UCSD-AML1 (cell line): ENCODE measurements around the gene HOXD1.

ENCODE experiments used
- DNase-seq: peaks from one replicate; lab custom pipeline; 2025; ENCODE audit not compliant: unreplicated experiment; lab: John Stamatoyannopoulos, UW

The HOXD1 gene

GRCh38 chr2:176178757-176179295 lies 9.6 kb upstream of the HOXD1 start:
- DNase-seq: no peak

- no peak for DNase-seq
These were observed 6.9 kb upstream of the HOXD1 start for GRCh38 chr2:176181551-176181950.

- DNase-seq: no peak
These were observed 5.8 kb upstream of the HOXD1 start for GRCh38 chr2:176182671-176183070.

GRCh38 chr2:176184749-176185148 lies 3.7 kb upstream of the HOXD1 start:
- no peak for DNase-seq

GRCh38 chr2:176186024-176186423 lies 2.4 kb upstream of the HOXD1 start:
- DNase-seq: no peak

GRCh38 chr2:176187200-176187898 lies 1.1 kb upstream of the HOXD1 start:
- no peak for DNase-seq

- no peak for DNase-seq
These were observed 559 bp downstream of the HOXD1 start for GRCh38 chr2:176188774-176189680.

- DNase-seq: no peak
These were observed 1.5 kb downstream of the HOXD1 start for GRCh38 chr2:176189681-176190641.

- no peak for DNase-seq
These were observed 3.9 kb downstream of the HOXD1 start for GRCh38 chr2:176192351-176192750.

GRCh38 chr2:176193048-176193447 lies 4.6 kb downstream of the HOXD1 start:
- DNase-seq: no peak

GRCh38 chr2:176199902-176200301 lies 11.4 kb downstream of the HOXD1 start:
- no peak for DNase-seq

- no peak for DNase-seq
These were observed 12.5 kb downstream of the HOXD1 start for GRCh38 chr2:176200971-176201370.

- no peak for DNase-seq
These were observed 14.0 kb downstream of the HOXD1 start for GRCh38 chr2:176202491-176202890.

GRCh38 chr2:176205126-176205525 lies 16.7 kb downstream of the HOXD1 start:
- no peak for DNase-seq

- no peak for DNase-seq
These were observed 17.7 kb downstream of the HOXD1 start for GRCh38 chr2:176206136-176206535.

- no peak for DNase-seq
These were observed 18.2 kb downstream of the HOXD1 start for GRCh38 chr2:176206682-176207081.

- no peak for DNase-seq
These were observed 22.6 kb downstream of the HOXD1 start for GRCh38 chr2:176211110-176211509.

GRCh38 chr2:176212276-176212675 lies 23.8 kb downstream of the HOXD1 start:
- no peak for DNase-seq

- no peak for DNase-seq
These were observed 24.9 kb downstream of the HOXD1 start for GRCh38 chr2:176213406-176213805.

GRCh38 chr2:176227874-176228273 lies 39.4 kb downstream of the HOXD1 start:
- no peak for DNase-seq

GRCh38 chr2:176234156-176234555 lies 45.7 kb downstream of the HOXD1 start:
- no peak for DNase-seq
